Esophagus squamous epithelium (tissue), 4 donors: ENCODE measurements around the gene ANXA10.

Source experiments
- CTCF ChIP-seq, 6 experiments: fragments of 450-650 bp in 4 of 6; fragments of 200-600 bp in 2 of 6; sonication (generic) in 2 of 6; IDR thresholded peaks; one replicate each; pipeline ENCODE4 v1.5.1; 2016 to 2019; ENCODE audit warnings: antibody characterized with exemption in 6 of 6, mild to moderate bottlenecking in 4 of 6, moderate library complexity in 4 of 6
- POLR2A ChIP-seq, 4 donors: fragments of 450-650 bp; IDR thresholded peaks; one replicate each; pipeline ENCODE4 v1.6.1; 2017; ENCODE audit warnings: antibody characterized with exemption in 4 of 4, mild to moderate bottlenecking in 4 of 4, moderate library complexity in 3 of 4

GRCh38 chr4:168208957-168209614, 116.7 kb downstream of the ANXA10 start:
- TF ChIP-seq CTCF (IDR thresholded peaks at IDR 0.05) (no peak), POLR2A (IDR thresholded peaks at IDR 0.05) (no peak)
